Uterus (tissue), 2 donors: ENCODE measurements around the gene AUTS2.

Source experiments
- CTCF ChIP-seq, 4 experiments: fragments of 200-600 bp in 2 of 4; fragments of 450-650 bp in 2 of 4; sonication (generic) in 2 of 4; IDR thresholded peaks; one replicate each; pipeline ENCODE4 v1.5.1; 2016 to 2019; ENCODE audit warnings: antibody characterized with exemption in 4 of 4, mild to moderate bottlenecking in 2 of 4, moderate library complexity in 1 of 4
- POLR2A ChIP-seq, 2 donors: fragments of 450-650 bp; IDR thresholded peaks; one replicate each; pipeline ENCODE4 v1.6.1; 2016; ENCODE audit warnings: antibody characterized with exemption in 2 of 2, mild to moderate bottlenecking in 1 of 2, moderate library complexity in 1 of 2

- no peak for TF ChIP-seq CTCF (IDR thresholded peaks at IDR 0.05)
- TF ChIP-seq POLR2A (IDR thresholded peaks at IDR 0.05) = no peak
Observed at GRCh38 chr7:69889976-69890351, 291.7 kb downstream of the AUTS2 start.
